IPS-NIHi7 (cell line): ENCODE results near the gene PSMD4.

Experiments used
- DNase-seq: peaks from one replicate; pipeline ENCODE4 v3.0.0; 2012; ENCODE audit warnings: mixed read lengths; ENCODE audit errors: extremely low spot score

PSMD4 gene

DNA sequence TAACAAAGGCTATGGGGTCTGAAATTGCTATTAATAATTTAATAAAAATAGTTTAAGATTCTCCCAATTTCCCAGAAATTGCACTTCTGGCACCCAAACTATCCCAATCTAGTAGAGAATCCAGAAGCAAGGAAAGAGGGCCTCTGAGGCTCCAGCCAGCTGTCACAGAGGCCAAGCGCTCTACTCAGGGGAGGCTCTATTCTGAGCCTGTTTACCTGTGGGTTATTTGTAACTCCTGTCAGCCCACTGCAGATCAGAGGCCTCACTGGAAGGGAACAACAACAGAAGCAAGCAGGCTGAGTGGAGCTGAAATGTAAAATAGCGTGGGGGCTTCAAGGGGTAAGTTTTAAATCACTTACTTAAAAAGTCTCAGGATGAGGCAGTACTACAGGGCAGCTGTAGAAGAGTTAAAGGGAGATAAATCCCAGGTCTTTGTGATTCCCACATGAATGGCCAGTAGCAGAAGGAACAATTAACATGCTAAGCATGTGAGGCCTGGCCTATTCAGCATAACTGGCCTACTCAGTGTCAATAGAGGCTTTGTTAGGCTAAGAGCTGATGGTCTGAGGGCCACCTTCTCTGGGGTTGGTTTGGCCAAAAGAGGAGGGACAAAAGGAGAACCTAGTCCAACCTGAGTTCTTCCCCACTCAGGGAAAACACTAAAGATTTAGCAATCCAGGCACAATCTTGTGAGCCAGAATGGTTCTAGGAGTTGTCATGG, 40.4 kb downstream of the PSMD4 start:
- peak; percentile 32 for DNase-seq

DNA sequence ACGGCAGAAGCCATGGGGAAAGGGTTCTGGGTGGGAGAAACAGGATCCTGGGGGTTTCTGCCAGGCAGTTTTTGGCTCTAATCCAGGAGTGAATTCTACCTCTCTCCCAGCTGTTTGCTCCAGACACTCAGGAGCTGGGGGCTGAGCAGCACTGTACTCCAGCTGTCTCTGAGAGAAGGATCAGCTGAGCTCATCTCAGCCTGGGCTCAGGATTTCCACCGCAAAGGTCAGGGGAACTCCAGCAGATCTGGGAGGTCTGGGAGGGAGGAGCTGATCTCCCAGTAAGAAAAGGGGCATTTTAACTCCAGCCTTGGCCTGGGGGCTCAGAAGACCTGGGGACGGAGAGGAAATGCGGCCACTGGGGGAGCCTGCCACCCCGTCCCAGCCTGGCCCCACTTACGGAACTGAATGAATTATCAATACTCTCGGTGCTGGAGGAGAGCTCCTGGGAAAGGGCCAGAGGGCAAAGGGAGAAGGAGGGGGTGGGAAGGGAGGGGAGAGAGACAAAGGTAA, 55.3 kb downstream of the PSMD4 start:
- DNase-seq, result peak; percentile 43

DNA sequence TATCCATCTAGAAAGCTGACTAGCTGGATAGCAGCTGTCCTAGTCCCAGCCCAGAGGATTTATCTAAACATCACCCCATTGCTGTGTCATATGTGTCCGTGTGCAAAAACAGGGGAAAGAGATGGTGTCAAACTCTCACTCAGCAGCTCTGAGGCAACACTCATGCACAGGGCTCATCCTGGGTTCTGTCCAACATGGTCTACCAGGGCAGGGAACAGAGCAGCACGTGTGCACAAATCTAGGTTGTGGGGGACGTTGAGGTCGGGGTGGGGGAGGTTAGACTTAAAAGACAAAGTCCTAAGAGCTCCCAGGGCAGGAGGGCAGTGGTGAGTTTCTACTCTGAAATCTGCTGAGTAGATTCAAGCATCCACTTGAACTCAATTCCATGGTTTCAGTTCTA, 56.5 kb downstream of the PSMD4 start:
- no peak for DNase-seq

DNA sequence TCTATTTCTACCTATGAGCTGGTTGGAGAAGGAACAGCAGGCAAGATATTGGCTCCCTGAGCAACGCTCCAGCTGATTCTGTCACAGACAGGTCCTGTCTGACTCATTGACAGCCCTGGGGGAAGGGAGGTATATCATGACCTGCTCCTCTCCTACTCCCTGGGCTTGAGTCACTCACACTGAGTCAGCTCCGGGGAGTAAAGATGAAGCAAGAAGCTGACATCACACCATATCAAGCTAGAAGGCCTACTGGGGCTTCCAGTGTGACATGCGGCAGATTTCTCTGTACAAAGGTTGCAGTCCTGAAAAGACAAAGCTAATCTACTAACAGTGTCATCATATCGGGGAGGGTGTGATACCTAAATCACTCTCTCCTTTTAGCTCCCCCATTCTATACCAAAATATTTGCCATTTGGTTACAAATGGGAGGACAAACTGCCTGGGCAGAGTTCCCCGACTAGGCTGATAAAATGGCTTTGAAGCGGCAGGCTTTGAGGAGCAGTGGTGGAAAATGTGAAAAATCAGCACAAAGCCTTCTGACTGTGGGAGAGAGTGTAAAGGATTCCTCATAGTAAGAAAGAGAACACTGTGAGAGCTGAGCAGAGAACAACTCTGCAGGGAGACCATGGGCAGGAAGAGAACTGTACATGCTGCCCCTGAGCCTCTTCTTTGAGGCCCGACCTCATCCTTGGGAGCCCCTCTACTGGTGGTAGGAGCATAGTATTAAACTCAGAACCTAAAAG, 57.2 kb downstream of the PSMD4 start:
- peak; percentile 53 for DNase-seq

DNA sequence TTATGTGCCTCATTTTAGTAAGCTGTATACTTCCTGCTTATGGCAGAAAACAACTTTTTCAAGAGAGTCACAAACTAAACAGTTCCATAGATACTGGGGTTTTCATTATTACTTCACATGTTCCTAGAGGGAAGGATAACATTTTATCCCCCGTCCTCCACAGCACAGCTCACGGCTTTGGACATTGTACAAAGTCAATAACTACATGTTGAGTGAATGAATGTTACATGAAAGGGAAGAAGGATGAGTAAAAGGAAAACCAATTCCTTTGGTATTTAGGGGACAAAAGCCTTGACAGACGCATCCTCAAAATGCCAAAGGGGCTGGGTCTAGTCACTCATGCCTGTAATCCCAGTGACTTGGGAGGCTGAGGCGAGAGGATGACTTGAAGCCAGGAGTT, 57.9 kb downstream of the PSMD4 start:
- DNase-seq, result no peak

DNA sequence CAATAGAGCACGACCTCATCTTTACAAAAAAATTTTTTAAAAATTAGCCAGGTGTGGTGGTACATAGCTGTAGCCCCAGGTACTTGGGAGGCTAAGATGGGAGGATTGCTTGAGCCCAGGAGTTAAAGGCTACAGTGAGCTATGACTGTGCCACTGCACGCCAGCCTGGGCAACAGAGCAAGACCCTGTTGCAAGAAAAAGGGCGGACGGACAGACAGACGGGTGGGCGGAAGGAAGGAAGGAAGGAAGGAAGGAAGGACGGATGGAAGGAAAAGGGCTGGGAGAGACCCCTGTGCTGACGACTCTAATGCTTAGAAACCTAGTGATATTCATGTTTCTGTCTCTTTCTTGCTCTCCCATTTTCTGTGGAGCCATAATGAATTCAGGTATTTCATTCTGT, 58.3 kb downstream of the PSMD4 start:
- no peak for DNase-seq

DNA sequence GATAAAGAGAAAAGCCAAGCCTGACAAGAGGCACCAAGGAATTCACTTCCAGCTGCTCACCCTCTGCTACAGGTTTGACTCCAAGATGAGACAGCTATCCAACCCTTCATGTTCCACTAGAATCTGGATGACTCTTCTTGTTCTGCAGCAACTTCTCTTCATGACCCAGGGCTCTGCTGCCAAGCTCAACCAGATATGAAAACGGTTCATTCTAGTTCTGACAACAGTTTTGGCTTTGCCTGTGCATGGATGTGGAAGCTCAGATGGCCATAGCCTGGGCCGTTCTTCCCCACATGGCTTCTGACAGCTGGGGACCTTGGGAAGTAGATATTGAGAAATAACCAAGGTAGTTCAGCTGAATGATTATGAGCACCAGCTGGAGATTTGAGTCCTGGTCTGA, 59.0 kb downstream of the PSMD4 start:
- no peak for DNase-seq

DNA sequence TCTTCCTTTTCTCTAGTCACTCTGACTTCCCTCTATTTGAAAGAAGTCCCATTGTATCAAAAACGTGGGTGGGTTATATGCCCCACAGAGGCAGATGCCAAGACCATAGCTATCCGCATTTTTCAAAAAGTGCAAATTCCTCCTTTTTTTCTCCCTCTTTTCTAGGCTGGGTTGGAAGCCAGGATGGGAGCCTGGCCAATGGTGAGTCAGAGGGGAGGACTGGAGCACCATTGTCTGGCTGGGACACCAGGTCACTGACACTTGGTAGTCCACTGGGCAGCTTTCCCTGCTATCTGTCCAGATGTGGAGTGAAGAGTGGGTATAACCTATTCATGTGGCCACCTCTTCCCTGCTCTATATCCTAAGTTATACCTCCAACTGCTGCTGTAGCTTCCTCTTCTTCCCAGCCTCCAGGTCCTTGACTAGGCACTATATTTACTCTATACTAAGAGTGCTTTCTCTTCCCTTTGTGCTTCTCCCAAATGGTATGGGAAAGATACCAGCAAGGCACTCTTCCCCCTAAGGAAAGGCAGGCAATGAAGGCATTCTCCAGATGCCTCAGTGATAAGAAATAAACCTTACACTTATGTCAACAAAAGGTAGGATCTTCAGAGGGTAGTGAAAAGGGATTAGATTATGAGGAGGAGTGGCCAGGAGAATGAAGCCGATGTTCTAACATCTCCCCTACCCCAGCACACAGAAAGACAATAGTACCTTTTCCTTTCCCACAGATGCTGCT, 59.8 kb downstream of the PSMD4 start:
- no peak for DNase-seq

DNA sequence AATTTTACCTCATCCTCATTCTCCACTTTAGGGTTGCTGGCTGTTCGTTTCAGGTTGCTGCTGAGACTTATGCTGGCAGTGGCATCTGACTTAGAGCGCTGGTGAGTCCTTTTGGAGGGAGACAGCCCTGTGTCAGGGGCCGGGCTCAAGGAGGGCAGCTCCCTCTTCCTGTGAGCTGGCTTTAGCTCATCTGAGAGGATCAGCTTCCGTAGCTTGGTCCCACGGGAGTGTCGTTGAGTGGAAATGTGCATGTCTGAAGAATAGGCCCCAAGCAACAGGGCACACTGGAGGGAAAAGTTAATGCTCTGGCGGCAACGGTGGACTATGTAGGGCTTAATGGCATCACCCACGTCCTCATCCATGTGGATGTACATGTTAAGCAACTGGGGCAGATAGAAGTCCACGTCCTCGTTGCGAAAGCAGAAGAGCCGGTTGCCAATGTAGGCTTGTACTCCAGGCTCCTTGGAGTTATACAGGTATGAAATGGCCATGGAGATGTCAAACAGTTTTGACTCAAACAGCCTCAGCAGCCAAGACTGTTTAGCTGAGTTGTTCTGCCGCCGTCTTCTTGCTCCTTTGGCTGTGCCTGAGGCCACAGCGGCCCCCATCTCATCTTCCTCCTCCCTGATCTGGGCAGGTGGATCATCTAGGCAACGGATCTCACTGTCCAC, 61.2 kb downstream of the PSMD4 start:
- DNase-seq, result no peak
